Stimulated activated CD4-positive, alpha-beta T cell treated with anti-CD3 and anti-CD28 coated beads, Interleukin-1b, Interleukin-23, amount 100 ng/mL, for 4 hours (primary cell): ENCODE results near the gene FNDC1.
"Not testable (repeated sequence)": the region's sequence is repeated elsewhere in the genome, so short reads cannot be mapped to it uniquely, and the experiment has no call there.

Experiments used
- DNase-seq, 2 donors: peaks; one replicate each; pipeline ENCODE4 v3.0.0-alpha.2; 2020; ENCODE audit warnings: low read depth in 2 of 2

FNDC1 gene

GRCh38 chr6:159257846-159258245 lies 88.6 kb downstream of the FNDC1 start:
- DNase-seq, result no peak

GRCh38 chr6:159259441-159260125 lies 90.4 kb downstream of the FNDC1 start:
- DNase-seq, result no peak

- no peak for DNase-seq
These were observed 91.0 kb downstream of the FNDC1 start for GRCh38 chr6:159260208-159260607.

GRCh38 chr6:159261995-159262394 lies 92.8 kb downstream of the FNDC1 start:
- no peak for DNase-seq

- no peak for DNase-seq
These were observed 93.4 kb downstream of the FNDC1 start for GRCh38 chr6:159262586-159262985.

GRCh38 chr6:159267165-159267564 lies 98.0 kb downstream of the FNDC1 start:
- DNase-seq, result peak in 1 of 2 donors; percentile 3

GRCh38 chr6:159268511-159268910 lies 99.3 kb downstream of the FNDC1 start:
- no peak for DNase-seq

- DNase-seq, result no peak
These were observed 102.1 kb downstream of the FNDC1 start for GRCh38 chr6:159271257-159271656.

GRCh38 chr6:159278626-159279025 lies 109.4 kb downstream of the FNDC1 start:
- DNase-seq, result no peak

- DNase-seq, result no peak
These were observed 110.6 kb downstream of the FNDC1 start for GRCh38 chr6:159279790-159280277.

- DNase-seq, result no peak
These were observed 113.2 kb downstream of the FNDC1 start for GRCh38 chr6:159282421-159282820.

GRCh38 chr6:159284661-159285060 lies 115.5 kb downstream of the FNDC1 start:
- DNase-seq, result not testable (repeated sequence)

- no peak for DNase-seq
These were observed 129.6 kb downstream of the FNDC1 start for GRCh38 chr6:159298840-159299239.

GRCh38 chr6:159299566-159299965 lies 130.4 kb downstream of the FNDC1 start:
- no peak for DNase-seq

GRCh38 chr6:159301277-159301676 lies 132.1 kb downstream of the FNDC1 start:
- DNase-seq, result no peak

GRCh38 chr6:159301810-159302593 lies 132.8 kb downstream of the FNDC1 start:
- DNase-seq, result no peak

GRCh38 chr6:159302594-159302992 lies 133.4 kb downstream of the FNDC1 start:
- no peak for DNase-seq

- DNase-seq, result no peak
These were observed 134.0 kb downstream of the FNDC1 start for GRCh38 chr6:159303159-159303558.

- DNase-seq, result no peak
These were observed 134.6 kb downstream of the FNDC1 start for GRCh38 chr6:159303784-159304183.

- no peak for DNase-seq
These were observed 135.4 kb downstream of the FNDC1 start for GRCh38 chr6:159304641-159305040.

- DNase-seq, result no peak
These were observed 136.0 kb downstream of the FNDC1 start for GRCh38 chr6:159305159-159305558.

GRCh38 chr6:159305804-159306537 lies 136.8 kb downstream of the FNDC1 start:
- no peak for DNase-seq
